MM.1S (cell line): ENCODE measurements around the gene PGA3.
"Not testable (repeated sequence)": the region's sequence is repeated elsewhere in the genome, so short reads cannot be mapped to it uniquely, and the experiment has no call there.

Experiments
- DNase-seq: peaks from one replicate; pipeline ENCODE4 v3.0.0-alpha.2; 2015
- H2AFZ ChIP-seq: fragments of 300-600 bp; sonication (generic); 2 replicates; pipeline ENCODE4 v1.6.0; 2016; ENCODE audit warnings: antibody characterized with exemption, low read length
- H3F3A ChIP-seq: fragments of 300-600 bp; sonication (generic); 2 replicates; pipeline ENCODE4 v1.6.1; 2016; ENCODE audit warnings: mild to moderate bottlenecking, antibody characterized with exemption, low read length, moderate library complexity, mixed read lengths; ENCODE audit not compliant: insufficient read depth
- H3K27ac ChIP-seq: fragments of 300-600 bp; sonication (generic); 2 replicates; pipeline ENCODE4 v1.5.1; 2016; ENCODE audit warnings: mild to moderate bottlenecking, low read length
- H3K27me3 ChIP-seq: fragments of 300-600 bp; sonication (generic); replicated peaks from 2 replicates; pipeline ENCODE4 v1.6.0; 2016; ENCODE audit warnings: low read length; ENCODE audit not compliant: insufficient read depth
- H3K36me3 ChIP-seq: fragments of 300-600 bp; sonication (generic); replicated peaks from 2 replicates; pipeline ENCODE4 v1.6.1; 2016; ENCODE audit warnings: mild to moderate bottlenecking, low read length, mixed read lengths; ENCODE audit not compliant: insufficient read depth
- H3K4me1 ChIP-seq: fragments of 300-600 bp; sonication (generic); 2 replicates; pipeline ENCODE4 v1.6.1; 2016; ENCODE audit warnings: low read length, mixed read lengths
- H3K4me2 ChIP-seq: fragments of 300-600 bp; sonication (generic); 2 replicates; pipeline ENCODE4 v1.6.0; 2016; ENCODE audit warnings: low read depth, low read length
- H3K4me3 ChIP-seq: fragments of 300-600 bp; sonication (generic); 2 replicates; pipeline ENCODE4 v1.5.1; 2016; ENCODE audit warnings: low read length, mixed read lengths
- H3K79me2 ChIP-seq: fragments of 300-600 bp; sonication (generic); 2 replicates; pipeline ENCODE4 v1.6.1; 2016; ENCODE audit warnings: mixed run types, low read length, mixed read lengths
- H3K9ac ChIP-seq: fragments of 300-600 bp; sonication (generic); 2 replicates; pipeline ENCODE4 v1.6.1; 2016; ENCODE audit warnings: low read length, mixed read lengths
- H3K9me2 ChIP-seq: fragments of 300-600 bp; sonication (generic); replicated peaks from 2 replicates; pipeline ENCODE4 v1.6.1; 2016; ENCODE audit warnings: mild to moderate bottlenecking, low read length, mixed read lengths; ENCODE audit not compliant: insufficient read depth
- H3K9me3 ChIP-seq: fragments of 300-600 bp; sonication (generic); replicated peaks from 2 replicates; pipeline ENCODE4 v1.6.1; 2016; ENCODE audit warnings: mild to moderate bottlenecking, low read length, mixed read lengths; ENCODE audit not compliant: insufficient read depth
- H4K20me1 ChIP-seq: fragments of 300-600 bp; sonication (generic); 2 replicates; pipeline ENCODE4 v1.6.1; 2016; ENCODE audit warnings: mild to moderate bottlenecking, low read length, moderate library complexity, mixed read lengths; ENCODE audit not compliant: insufficient read depth
- EZH2phosphoT487 ChIP-seq: fragments of 300-600 bp; sonication (generic); IDR thresholded peaks from 2 replicates; pipeline ENCODE4 v1.6.1; 2018; ENCODE audit warnings: antibody characterized with exemption, low read length
- TF ChIP-seq, protein P1 (sequence below): fragments of 300-600 bp; sonication (generic); IDR thresholded peaks from 2 replicates; pipeline ENCODE4 v1.5.1; 2016; ENCODE audit warnings: antibody characterized with exemption, low read length, mixed read lengths

PGA3 gene

DNA sequence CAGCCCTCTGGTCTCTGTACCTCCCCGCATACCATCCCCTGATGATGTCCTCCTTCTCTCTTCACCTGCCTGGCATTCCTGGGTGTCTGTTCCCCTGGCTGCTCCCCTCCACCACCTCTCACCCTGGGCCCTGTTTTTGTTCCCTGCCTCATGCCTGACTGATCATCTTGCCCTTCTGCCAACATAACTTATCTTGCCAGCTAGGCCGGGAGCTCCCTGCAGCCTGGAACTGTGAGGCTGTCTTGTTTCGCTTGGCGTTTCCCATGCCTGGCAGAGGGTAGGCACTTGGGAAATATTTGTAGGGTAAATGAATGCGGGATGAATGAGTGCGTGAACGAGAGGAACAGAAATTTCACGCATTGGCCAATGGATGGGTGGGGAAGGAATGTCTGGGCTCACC, 45.9 kb downstream of the PGA3 start:
- not testable (repeated sequence) for H4K20me1 ChIP-seq, H3K27ac ChIP-seq, H3K4me1 ChIP-seq, H3K4me3 ChIP-seq, H3K9ac ChIP-seq, H3K36me3 ChIP-seq, H3K27me3 ChIP-seq, H3K9me3 ChIP-seq, DNase-seq, H3K4me2 ChIP-seq, H3K79me2 ChIP-seq, H3K9me2 ChIP-seq, H3F3A ChIP-seq, H2AFZ ChIP-seq

DNA sequence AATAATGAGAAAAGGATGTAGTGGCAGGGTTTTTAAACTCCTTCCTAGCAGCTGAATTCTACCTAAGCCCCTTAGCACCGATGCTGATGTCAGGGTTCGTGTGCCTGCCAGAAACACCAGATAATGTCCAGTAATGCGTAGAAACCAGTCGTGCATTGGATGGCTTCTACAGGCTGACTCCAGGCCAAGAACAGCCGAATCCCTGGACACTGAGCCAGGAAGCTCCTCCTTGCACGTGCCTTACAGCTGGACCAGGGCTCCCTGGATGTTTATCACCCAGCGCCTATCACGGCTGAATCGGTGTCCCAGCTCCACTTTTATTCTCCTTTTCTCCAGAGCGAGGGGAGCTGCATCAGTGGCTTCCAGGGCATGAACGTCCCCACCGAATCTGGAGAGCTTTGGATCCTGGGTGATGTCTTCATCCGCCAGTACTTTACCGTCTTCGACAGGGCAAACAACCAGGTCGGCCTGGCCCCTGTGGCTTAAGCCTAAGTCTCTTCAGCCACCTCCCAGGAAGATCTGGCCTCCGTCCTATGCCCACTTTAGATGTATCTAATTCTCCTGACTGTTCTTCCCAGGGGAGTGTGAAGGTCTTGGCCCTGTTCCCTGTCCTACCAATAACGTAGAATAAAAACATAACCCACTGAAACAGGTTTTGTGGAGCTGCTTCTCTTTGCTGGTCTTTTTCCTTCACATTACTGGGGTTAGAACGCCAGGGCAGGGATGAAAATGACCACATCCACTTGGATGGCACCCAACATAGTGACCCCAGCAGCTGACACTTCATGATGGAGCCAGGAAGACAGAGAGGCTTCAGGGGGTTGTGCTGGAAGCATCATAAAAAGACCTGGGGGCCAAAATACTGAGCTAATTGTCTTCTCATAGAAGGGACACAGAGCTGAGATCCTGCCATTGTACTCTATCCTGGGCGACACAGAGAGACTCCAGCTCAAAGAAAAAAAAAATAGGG, 47.8 kb downstream of the PGA3 start:
- not testable (repeated sequence) for H3F3A ChIP-seq, H3K9me2 ChIP-seq, H4K20me1 ChIP-seq, H2AFZ ChIP-seq, H3K4me3 ChIP-seq, H3K9me3 ChIP-seq, H3K9ac ChIP-seq, H3K36me3 ChIP-seq, H3K4me2 ChIP-seq, H3K27me3 ChIP-seq, H3K79me2 ChIP-seq, DNase-seq, H3K27ac ChIP-seq, H3K4me1 ChIP-seq

DNA sequence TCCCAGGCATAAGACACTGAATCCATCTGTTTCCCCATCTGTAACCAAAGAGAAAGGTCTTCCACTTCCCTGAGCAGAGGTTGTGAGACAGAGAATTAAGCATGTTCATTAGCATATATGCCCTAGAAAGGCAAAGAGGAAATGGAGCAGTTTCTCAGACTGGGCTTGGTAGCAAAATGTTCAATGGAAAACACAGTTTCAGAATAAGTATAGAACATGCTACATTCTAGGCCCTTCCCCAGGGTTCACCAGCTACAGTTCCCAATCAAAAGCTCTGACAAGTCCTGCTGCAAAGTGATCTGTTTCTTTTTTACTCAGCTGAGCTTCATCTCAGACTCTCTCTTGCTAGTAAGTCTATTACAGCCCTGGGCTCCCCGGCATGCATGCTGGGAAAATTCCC, 49.0 kb downstream of the PGA3 start:
- DNase-seq, H3K27me3 ChIP-seq, H3K4me1 ChIP-seq: not testable (repeated sequence)

DNA sequence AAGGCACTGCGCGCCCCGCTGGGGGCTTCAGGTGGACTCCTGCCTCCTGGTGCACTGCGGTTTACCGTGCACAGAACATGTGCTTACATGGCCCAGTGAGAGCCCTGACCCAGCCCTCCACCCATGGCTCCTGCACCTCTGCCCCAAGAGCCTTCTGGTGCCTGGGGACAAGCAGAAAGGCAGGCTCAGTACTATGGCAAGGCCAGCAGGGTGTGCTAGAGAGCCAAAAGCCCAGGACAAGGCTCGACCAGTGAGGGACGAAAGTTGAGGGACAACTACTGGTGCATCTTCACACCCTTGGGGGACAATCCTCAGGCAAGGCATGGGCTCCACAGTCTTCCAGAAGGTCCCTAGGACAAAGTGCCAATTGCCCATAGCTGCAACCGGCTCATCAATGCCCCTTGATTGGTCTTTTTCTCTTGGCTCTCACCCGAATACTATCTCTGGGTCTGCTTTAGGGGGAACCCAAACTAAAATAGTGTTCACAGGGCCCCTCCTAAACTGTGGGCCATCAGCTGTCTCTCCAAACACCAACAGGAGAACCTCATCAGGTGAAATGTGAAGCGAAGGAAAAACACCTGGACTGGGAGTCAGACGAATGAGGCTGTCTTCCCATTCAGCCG, 51.2 kb downstream of the PGA3 start:
- Histone ChIP-seq H3K27me3 (no peaks in the 10 kb centered on the region), H3K27ac (no peak overlapping the region), H3K4me1 (no peaks in the 10 kb centered on the region), H4K20me1 (no peaks in the 10 kb centered on the region), H2AFZ (peak overlapping the region; percentile 17; the same call in 1 of the 2 replicates), H3K36me3 (no peaks in the 10 kb centered on the region), H3K9me2 (no peaks in the 10 kb centered on the region), H3K4me2 (no peak overlapping the region), H3K9me3 (no peaks in the 10 kb centered on the region), H3K79me2 (no peaks in the 10 kb centered on the region), H3K4me3 (no peak overlapping the region), H3K9ac (no peak overlapping the region), H3F3A (no peaks in the 10 kb centered on the region)
- DNase-seq = peak; percentile 57
- TF ChIP-seq EZH2phosphoT487 = no peak
- TF ChIP-seq, protein P1, sequence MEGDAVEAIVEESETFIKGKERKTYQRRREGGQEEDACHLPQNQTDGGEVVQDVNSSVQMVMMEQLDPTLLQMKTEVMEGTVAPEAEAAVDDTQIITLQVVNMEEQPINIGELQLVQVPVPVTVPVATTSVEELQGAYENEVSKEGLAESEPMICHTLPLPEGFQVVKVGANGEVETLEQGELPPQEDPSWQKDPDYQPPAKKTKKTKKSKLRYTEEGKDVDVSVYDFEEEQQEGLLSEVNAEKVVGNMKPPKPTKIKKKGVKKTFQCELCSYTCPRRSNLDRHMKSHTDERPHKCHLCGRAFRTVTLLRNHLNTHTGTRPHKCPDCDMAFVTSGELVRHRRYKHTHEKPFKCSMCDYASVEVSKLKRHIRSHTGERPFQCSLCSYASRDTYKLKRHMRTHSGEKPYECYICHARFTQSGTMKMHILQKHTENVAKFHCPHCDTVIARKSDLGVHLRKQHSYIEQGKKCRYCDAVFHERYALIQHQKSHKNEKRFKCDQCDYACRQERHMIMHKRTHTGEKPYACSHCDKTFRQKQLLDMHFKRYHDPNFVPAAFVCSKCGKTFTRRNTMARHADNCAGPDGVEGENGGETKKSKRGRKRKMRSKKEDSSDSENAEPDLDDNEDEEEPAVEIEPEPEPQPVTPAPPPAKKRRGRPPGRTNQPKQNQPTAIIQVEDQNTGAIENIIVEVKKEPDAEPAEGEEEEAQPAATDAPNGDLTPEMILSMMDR = peak; percentile 87

More for the DNA sequence above, 49.0 kb downstream of the PGA3 start:
- not testable (repeated sequence) for H3K27ac ChIP-seq, H3K9me3 ChIP-seq, H3K4me2 ChIP-seq, H3F3A ChIP-seq, H3K79me2 ChIP-seq, H3K9me2 ChIP-seq, H3K4me3 ChIP-seq, H4K20me1 ChIP-seq, H2AFZ ChIP-seq, H3K36me3 ChIP-seq, H3K9ac ChIP-seq
